ENCODE data around the gene NSMCE4A. TPM values are rescaled to one million over a fixed set of nuclear protein-coding genes. Genes with fewer than 3 reads are reported as not detected.
A peak's percentile ranks its signal among the peaks of the same experiment; 100 is the strongest.

NSMCE4A gene
- total and polyA plus RNA-seq, 9 of the 15 experiments (the other 6 are each of a cell fraction or from before 2014, with no cell fraction given) = 8.4 to 88.5 (median 46.4) TPM

- peak; percentile 89 for TF ChIP-seq HCFC1 (IDR thresholded peaks at IDR 0.05; ENCODE audit: low read depth, low read length)
- no peak for TF ChIP-seq ZNF174 (CRISPR knock-in tag; IDR thresholded peaks at IDR 0.05)
- TF ChIP-seq CREB5 (CRISPR knock-in tag; IDR thresholded peaks at IDR 0.05) = no peak
- TF ChIP-seq NFXL1 (CRISPR knock-in tag; IDR thresholded peaks at IDR 0.05) = no peak
- TF ChIP-seq WHSC1 (IDR thresholded peaks at IDR 0.05; ENCODE audit: low read length) = no peak
- TF ChIP-seq SMAD2 (IDR thresholded peaks at IDR 0.05; ENCODE audit: low read depth, low read length) = no peak
- TF ChIP-seq GATAD2B (IDR thresholded peaks at IDR 0.05; ENCODE audit: borderline replicate concordance) = peak; percentile 65
- no peak for TF ChIP-seq ZNF280B (CRISPR knock-in tag; IDR thresholded peaks at IDR 0.05)
- no peak for TF ChIP-seq SRSF9 (IDR thresholded peaks at IDR 0.05; ENCODE audit: borderline replicate concordance, low read depth, low read length)
- no peak for TF ChIP-seq ZNF79 (CRISPR knock-in tag; IDR thresholded peaks at IDR 0.05; ENCODE audit: low read depth)
- TF ChIP-seq U2AF2 (optimal IDR thresholded peaks at IDR 0.05; ENCODE audit: low read depth, low read length) = no peak
- no peak for TF ChIP-seq BRD9 (IDR thresholded peaks at IDR 0.05; ENCODE audit: low read depth, partially characterized antibody)
- no peak for TF ChIP-seq E2F4 (CRISPR knock-in tag; IDR thresholded peaks at IDR 0.05; ENCODE audit: low read depth)
- TF ChIP-seq CHD4 (IDR thresholded peaks at IDR 0.05; ENCODE audit: insufficient read depth, insufficient replicate concordance, low read depth, low read length, poor library complexity, severe bottlenecking) = no peak
- TF ChIP-seq CXXC5 (CRISPR knock-in tag; IDR thresholded peaks at IDR 0.05) = peak; percentile 96
- no peak for TF ChIP-seq FOXK1 (CRISPR knock-in tag; IDR thresholded peaks at IDR 0.05; ENCODE audit: borderline replicate concordance)
- TF ChIP-seq NRF1 (conservative IDR thresholded peaks at IDR 0.05 in 1 of 2, IDR thresholded peaks at IDR 0.05 in 1 of 2) = peak in 1 of 2 experiments; percentile 28; a peak in 1 of 4 replicates
- TF ChIP-seq NR4A1 (CRISPR knock-in tag; IDR thresholded peaks at IDR 0.05) = no peak
- no peak for TF ChIP-seq NR4A1 (tag; IDR thresholded peaks at IDR 0.05)
Observed at GRCh38 chr10:121927841-121928527, 47.0 kb downstream of the NSMCE4A start, which contains the start of gene ATE1 (continued).

Data from K562 (cell line).